ENCODE results near the gene HLA-B.

- TF ChIP-seq TAF1 (IDR thresholded peaks at IDR 0.05; ENCODE audit: borderline replicate concordance, insufficient read depth, low read length) (no peak), POLR2AphosphoS5 (IDR thresholded peaks at IDR 0.05; ENCODE audit: low read depth, low read length) (no peak), FOXP2 (optimal IDR thresholded peaks at IDR 0.05; ENCODE audit: borderline replicate concordance, extremely low read depth, extremely low read length, insufficient read depth) (no peak), SIN3A (IDR thresholded peaks at IDR 0.05; ENCODE audit: borderline replicate concordance, insufficient read depth, low read length) (no peak), REST (IDR thresholded peaks at IDR 0.05; ENCODE audit: insufficient read depth in 1 of 2, low read depth in 2 of 2, low read length in 2 of 2) (no peak)
Observed at GRCh38 chr6:31308050-31308844, 48.7 kb downstream of the HLA-B start.
